Measurements from ENCODE around the gene OLFM2. TPM values are rescaled to one million over a fixed set of nuclear protein-coding genes. Genes with fewer than 3 reads are reported as not detected.
"Not testable (repeated sequence)": the region's sequence is repeated elsewhere in the genome, so short reads cannot be mapped to it uniquely, and the experiment has no call there.

OLFM2 gene
- polyA plus RNA-seq (ENCODE audit: insufficient read length in 4 of 4) = 10 to 100 TPM; 16.1 to 29.2 (median 18.0) TPM

DNA sequence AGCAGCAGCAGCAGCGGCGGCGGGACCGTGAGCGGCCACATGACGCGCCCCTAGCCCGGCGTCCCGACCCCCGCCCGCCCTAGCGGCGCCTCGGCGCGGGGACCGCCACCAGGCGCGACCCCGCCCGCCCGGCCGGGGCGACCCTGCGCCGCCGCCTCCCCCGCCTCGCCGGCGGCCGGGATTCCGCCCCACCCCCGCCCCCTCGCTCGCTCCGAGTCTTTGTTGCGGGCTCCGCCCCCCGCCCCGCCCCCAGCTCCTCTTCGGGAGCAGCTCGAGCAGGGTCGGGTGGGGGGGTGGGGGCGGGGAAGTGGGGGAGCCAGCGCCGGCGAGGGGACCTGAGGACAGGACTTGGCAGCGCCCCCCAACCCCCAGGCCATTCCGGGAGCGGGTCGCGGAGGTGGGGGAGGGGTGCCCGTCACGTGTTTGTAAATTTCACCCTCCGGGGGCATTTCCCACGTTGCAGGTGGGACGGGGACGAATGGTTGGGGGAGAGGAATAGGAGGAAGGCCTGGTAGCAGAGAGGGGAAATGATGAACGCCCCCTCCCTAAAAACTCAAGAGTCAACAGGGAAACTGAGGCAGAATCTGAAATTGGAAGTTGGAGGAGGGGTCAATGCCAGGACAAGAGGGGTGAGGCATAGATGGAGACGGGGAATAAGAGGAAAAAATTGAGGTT is at the start of gene OLFM2:
Gene OLFM2 (minus strand): TSS at position 190 of the 675 bp plus-strand sequence. CDS start 149 bp downstream, at position 41.
- DNase-seq (ENCODE audit: low read depth in 4 of 4, low spot score in 3 of 4) = peak in 1 of 4 donors; percentile 30

DNA sequence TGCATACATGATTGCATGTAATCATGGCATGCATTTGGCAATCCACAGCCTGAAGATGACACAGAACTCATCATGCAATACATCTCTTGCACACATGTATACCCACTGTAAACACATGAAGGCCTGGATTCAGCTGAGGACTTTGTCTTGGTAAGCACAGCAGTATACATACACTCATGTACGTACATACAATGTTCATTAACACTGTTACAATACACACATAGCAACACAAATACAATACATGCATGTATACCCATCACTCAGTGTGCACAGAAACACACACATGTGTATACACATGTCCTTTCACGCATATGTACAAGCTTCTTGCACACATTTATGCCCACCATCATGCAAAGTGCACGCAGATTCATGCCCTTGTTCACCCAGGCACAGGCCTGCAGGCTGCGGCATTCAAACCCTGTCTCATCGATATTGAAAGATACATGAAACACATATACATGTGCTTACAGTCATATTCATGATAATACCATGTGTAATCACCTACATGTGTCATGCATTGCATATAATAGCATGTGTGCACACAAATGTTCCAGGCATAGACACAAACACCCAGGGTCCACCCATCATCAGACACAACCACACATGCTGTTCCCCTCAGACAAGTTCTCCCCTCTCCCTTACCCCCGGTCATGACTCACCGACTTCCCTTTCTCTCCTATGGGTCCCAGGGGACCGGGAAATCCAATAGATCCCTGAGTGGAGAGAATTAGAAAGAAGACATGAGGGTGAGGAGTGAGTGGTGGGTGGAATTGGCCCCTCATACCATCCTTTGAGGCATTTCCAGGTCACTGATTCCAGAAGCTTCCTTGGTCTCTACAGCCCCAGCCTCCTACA is 45.3 kb upstream of the OLFM2 start:
- no peak for DNase-seq (ENCODE audit: low read depth in 4 of 4, low spot score in 3 of 4)

DNA sequence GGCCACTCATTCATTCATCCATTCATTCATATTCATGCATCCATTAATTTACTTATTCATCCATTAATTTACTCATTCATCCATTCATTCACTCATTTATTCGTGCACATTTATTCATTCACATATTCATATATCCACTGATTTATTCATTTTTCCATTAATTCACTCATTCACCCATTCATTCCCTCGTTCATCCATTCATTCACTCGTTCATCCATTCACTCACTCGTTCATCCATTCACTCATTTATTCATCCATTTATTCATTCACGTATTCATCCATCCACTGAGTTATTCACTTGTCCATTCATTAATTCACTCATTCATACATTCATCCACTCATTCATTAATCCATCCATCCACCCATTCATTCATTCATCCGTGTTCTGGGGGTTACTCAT is 35.8 kb upstream of the OLFM2 start:
- DNase-seq (ENCODE audit: low read depth in 4 of 4, low spot score in 3 of 4) = no peak

DNA sequence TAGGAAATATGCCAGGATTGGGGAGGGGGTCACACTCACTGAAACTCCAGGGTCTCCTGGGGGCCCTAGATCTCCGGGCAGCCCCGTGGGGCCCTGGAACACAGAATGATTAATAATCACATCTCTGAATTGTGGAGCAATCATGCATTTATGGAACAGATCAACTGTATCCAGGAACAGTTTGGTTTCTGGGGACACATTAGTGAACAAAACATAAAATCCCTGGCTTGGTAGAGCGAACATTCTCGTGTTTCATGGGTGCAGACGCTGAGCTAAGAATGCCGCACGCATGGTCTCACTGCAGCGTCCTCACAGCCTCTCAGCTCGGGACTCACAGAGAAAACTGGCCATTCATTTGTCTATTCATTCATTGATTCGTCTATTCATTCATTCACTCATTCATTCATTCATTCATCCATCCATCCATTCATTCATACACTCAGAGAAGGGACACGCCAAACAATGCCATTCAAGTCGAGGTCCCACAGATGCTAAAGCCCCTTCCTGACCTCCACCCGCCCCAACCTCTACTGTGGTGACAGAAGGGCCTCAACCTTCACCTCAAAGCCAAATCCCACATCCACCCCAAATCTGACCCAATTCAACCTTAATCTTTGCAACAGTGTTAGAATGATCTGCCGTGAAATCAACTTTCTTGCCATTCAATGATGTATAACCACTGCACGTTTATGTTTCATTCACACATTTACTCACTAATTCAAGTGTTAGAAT is 35.0 kb upstream of the OLFM2 start:
- no peak for DNase-seq (ENCODE audit: low read depth in 4 of 4, low spot score in 3 of 4)

DNA sequence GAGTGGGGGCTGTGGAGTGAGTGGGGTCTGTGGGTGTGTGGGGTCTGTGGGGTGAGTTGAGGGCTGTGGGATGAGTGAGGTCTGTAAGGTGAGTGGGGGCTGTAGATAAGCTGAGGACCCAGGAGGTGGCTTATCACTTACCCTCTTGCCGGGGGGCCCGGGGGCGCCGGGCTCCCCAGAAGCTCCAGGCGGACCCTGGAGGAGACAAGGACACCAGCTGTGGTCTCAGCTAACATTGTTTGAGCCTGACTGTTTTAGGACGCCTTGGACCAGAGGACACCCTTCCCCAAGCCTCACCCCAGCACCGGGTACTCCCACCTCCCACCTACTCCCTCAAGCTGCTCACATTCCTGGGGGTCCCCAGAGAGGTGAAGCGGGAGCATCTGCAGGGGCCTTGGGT is 34.2 kb upstream of the OLFM2 start:
- DNase-seq (ENCODE audit: low read depth in 4 of 4, low spot score in 3 of 4) = no peak

DNA sequence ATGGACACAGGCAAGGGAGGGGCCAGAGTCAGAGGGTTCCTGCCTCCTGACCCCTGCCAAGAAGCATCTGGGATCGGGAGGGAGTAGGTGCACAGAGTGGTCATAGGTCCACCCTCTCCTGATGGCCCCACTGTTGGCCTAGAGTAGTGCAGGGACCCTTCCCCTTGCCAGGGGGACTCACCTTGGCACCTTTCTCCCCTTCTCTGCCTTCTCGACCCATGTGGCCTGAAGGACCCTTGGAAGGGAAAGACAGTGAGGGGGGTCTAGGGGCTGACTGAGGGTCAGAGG is 33.3 kb upstream of the OLFM2 start:
- DNase-seq (ENCODE audit: low read depth in 4 of 4, low spot score in 3 of 4) = no peak

DNA sequence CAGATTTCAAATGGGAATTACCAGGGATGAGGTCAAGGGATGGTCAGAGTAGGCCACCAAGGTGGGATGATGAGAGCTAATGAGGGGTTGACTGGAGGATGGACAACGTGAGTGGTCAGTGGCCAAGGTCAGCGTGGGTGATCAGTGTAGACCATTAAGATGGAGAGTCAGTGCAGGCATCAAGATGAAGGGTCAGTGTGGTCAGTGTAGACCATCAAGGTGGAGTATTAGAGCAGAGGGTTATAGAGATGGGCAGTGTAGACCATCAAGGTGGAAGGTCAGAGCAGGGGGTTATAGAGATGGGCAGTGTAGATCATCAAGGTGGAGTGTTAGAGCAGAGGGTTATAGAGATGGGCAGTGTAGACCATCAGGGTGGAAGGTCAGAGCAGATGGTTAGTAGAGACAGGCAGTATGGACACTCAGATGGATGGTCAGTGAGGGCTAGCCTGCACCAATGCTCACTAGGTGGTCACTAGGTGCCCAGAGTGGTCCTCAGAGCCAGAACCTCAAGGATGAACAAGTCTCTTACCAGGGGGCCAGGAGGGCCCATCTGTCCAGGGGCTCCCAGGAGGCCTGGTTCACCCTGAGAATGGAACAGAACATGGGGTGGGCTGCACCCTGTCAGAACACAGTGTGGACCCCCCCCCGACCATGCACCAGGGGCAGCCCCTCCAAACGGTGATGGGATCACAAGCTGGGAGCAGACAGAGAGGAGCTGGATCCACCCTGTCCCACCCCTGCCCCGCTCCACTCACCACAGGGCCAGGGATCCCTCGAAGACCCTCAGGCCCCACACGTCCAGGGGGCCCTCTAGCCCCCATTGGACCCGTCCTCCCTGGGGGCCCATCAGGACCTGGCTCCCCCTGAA is 32.7 kb upstream of the OLFM2 start:
- DNase-seq (ENCODE audit: low read depth in 4 of 4, low spot score in 3 of 4) = no peak

DNA sequence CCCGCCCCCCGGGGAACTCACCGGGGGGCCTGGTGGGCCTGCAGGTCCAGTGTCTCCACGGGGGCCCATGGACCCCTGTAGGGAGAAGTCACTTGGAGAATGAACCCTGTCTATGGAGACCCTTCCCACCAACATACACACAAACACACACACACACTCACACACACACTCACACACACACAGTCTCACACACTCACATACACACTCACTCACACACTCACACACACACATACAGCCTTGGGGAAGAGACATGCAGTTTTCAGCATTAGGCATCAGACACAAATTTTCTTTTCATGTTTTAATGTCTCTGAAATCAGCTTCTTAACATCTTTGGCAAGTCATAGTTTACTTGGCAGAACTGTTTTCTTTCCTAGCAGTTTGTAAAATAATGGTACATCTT is 31.0 kb upstream of the OLFM2 start:
- no peak for DNase-seq (ENCODE audit: low read depth in 4 of 4, low spot score in 3 of 4)

DNA sequence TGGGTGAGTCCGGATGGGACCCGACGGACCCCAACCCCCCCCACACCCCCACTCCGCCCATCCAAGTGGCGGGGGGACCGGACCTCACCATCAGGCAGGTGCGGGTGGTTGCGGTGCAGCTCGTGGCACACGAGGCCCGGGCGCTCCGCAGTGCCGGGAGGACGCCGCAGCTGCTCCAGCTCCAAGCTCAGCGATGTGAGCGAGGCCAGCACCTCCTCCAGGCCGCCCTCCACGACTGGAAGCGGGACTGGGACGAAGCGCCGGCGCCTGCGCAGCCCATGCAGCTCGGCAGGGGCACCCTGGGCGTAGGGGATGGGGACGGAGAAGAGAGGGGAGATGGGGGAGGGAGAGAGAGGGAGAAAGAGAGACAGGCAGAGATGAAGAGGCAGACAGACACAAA is 30.1 kb upstream of the OLFM2 start:
- no peak for DNase-seq (ENCODE audit: low read depth in 4 of 4, low spot score in 3 of 4)

DNA sequence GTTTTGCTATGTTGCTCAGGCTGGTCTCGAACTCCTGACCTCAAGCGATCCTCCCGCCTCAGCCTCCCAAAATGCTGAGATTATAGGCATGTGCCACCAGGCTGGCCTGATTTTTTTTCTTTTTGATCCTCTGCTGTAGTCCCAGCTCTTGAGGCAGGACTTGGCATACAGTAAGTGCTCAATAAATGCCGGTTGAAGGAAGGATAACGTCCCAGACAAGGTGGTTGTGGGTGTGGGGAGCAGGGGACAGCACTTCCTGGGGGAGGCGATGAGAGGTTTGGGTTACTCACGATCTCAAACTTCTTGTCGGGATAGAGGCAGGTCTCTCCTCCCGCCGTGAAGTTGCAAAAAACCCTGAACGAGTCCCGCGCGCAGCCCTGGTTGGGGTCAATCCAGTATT is 29.7 kb upstream of the OLFM2 start:
- DNase-seq (ENCODE audit: low read depth in 4 of 4, low spot score in 3 of 4) = no peak

DNA sequence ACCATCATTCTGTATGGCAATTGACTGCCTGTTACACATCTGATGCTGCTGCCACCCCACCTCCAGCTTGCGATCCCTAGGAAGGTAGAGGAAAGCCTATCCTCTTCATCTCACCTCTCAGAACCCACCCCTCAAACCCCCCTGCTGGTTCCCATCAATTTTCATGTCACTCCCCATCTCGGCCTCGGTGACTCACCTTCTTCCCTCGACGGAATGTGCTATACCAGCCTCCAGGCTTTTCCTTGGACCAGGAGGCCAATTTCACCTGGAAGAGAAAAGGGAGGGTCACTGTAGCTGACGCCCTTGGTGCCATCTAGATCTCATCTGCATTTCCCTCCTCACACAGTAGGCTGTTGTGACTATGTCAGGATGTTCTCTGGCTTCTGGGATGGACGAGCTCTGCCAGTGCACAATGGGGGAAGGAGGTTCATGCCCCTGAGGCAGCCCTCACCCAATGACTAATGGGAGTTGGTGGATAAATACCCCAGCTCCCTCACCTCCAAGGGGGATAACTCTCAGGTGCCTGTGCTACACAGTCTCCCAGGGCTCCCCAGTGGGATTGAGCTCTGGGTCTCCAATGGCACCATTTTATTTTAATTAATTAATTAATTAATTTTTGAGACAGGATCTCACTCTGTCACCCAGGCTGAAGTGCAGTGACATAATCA is 26.4 kb upstream of the OLFM2 start:
- DNase-seq (ENCODE audit: low read depth in 4 of 4, low spot score in 3 of 4) = no peak

DNA sequence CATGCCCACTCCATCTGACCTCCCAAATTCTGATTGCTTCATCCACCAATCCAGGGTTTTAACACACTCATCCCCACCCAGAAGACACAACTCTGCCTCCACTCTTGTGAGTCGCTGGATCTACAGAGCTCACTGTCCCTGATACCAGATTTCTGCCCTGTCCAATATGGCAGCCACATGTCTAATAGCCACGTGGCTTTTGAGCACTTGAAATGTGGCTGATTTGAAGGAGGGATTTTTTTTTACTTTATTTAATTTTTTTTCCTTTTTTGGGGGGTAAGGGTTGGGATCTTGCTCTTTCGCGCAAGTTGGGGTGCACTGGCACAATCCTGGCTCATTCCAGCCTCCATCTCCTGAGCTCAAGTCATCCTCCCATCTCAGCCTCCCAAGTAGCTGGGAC is 24.8 kb upstream of the OLFM2 start:
- no peak for DNase-seq (ENCODE audit: low read depth in 4 of 4, low spot score in 3 of 4)

DNA sequence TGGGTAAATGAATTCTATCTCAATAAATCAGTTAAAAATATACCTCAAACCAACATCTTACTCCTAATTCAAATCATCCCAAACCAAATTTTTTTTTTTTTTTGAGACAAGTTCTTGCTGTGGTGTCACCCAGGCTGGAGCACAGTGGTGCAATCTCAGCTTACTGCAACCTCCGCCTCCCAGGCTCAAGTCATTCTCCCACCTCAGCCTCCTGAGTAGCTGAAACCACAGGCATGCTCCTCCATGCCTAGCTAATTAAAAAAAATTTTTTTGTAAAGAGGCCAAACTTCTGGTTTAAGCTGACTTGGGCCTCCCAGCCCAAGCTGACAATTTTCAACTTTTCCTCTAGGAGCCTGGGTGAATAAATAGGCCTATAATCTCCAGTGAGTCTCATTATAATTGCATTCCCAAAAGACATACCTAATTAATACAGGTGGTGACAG is 22.1 kb upstream of the OLFM2 start:
- no peak for DNase-seq (ENCODE audit: low read depth in 4 of 4, low spot score in 3 of 4)

DNA sequence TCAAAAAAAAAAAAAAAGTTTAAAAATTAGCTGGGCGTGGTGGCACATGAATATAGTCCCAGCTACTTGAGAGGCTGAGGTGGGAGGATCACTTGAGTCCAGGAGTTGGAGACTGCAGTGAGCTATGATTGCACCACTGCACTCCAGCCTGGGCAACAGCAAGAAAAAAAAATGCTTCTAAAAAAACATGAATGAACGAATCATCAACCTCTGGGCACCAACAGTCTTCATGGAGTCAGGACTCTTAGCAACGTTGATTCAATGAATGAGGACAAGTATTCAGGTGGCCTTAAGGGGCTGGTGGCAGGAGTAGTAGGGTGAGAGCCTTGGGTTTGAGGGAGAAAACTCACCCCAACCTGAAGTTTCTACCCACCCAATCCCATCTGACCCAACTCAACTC is 20.6 kb upstream of the OLFM2 start:
- DNase-seq (ENCODE audit: low read depth in 4 of 4, low spot score in 3 of 4) = no peak

DNA sequence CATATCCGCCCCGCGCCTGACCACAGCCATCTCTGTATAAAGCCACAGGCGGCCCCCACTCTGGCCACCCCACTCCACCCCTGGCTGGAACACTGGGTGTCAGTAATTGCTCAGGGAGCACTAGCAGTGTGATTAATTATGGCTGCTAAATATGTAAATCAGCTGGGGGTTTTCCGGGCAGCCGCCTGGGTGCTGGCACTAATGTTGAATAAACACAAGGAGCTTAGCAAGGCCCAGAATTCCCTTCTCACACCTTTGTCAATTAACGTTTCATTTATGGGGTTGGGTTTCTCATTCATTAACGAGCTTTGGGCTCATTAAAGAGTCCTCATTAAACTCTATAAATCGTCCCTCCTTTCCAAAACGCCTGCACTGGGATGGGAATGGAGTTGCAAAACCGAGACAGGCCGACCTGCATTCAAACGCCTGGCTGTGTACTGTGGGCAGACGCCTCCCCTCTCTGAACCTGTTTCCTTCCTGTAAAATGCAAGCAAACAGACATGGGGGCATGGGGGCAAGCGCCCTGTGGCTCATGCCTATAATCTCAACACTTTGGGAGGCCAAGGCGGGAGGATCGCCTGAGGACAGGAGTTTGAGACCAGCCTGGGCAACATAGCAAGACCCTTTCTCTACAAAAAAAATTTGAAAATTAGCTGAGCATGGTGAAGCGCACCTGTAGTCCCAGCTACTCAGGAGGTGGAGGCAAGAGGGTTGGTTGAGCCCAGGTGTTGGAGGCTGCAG is 17.7 kb upstream of the OLFM2 start:
- no peak for DNase-seq (ENCODE audit: low read depth in 4 of 4, low spot score in 3 of 4)

DNA sequence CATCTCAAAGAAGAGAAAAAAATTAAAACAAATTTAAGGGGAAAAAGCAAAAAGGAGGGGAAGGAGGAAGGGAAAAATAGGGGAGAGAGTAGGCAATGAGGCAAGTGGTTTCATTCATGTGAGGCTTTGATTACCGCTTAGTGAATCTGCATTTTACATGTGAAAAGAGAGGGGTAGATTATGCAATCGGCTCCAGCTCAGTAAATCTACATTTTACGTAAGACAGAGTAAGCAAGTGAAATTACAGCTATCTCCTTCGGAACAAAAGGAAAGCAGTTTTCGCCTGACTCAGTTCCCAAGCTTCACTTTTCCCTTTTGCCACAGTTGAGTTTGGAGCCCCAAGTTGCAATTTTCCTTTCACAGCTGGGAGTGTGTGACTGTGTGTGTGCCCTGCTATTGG is 16.0 kb upstream of the OLFM2 start:
- no peak for DNase-seq (ENCODE audit: low read depth in 4 of 4, low spot score in 3 of 4)

DNA sequence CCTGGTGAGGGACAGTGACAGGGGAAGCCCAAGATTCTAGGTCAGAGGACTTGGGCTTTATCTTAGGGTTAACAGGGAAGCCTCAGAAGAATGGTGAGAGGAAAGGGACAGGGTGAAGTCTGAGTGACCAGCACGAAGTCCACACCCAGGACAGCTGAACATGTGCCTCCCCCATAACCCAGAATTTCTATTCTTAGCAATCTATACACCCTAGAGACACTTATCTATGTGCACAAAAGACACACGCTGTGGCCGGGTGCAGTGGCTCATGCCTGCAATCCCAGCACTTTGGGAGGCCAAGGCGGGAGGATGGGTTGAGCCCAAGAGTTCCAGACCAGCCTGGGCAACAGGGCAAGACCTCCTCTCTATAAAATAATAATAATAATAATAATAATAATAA is 11.1 kb upstream of the OLFM2 start:
- DNase-seq (ENCODE audit: low read depth in 4 of 4, low spot score in 3 of 4) = no peak

DNA sequence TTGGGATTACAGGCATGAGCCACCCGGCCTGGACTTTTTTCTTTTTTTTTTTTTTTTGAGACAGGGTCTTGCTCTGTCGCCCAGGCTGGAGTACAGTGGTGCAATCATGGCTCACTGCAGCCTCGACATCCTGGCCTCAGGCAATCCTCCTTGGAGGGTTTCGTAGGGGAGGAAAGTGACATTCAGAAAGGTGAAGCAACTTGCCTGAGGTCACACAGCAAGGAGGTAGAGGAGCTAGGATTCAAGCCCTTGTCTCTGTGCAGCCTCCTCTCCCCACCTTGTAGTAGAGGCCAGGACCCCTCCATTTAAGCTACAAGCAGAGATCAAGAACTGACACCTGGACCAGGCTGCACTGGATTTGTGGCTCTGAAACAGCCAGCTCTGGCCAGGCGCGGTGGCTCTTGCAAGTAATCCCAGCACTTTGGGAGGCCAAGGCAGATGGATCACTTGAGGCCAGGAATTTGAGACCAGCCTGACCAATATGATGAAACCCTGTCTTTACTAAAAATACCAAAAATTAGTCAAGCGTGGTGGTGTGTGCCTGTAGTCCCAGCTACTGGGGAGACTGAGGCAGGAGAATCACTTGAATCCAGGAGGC is 10.3 kb upstream of the OLFM2 start:
- DNase-seq (ENCODE audit: low read depth in 4 of 4, low spot score in 3 of 4) = not testable (repeated sequence)
